ENCODE measurements around the gene LTB4R2.

GRCh38 chr14:24299255-24300191, 10.4 kb upstream of the LTB4R2 start, which contains the start of the genes DHRS1 and NOP9:
- TF ChIP-seq, protein P1, sequence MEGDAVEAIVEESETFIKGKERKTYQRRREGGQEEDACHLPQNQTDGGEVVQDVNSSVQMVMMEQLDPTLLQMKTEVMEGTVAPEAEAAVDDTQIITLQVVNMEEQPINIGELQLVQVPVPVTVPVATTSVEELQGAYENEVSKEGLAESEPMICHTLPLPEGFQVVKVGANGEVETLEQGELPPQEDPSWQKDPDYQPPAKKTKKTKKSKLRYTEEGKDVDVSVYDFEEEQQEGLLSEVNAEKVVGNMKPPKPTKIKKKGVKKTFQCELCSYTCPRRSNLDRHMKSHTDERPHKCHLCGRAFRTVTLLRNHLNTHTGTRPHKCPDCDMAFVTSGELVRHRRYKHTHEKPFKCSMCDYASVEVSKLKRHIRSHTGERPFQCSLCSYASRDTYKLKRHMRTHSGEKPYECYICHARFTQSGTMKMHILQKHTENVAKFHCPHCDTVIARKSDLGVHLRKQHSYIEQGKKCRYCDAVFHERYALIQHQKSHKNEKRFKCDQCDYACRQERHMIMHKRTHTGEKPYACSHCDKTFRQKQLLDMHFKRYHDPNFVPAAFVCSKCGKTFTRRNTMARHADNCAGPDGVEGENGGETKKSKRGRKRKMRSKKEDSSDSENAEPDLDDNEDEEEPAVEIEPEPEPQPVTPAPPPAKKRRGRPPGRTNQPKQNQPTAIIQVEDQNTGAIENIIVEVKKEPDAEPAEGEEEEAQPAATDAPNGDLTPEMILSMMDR (IDR thresholded peaks at IDR 0.05; ENCODE audit: low read depth, low read length), result no peak
- TF ChIP-seq EZH2phosphoT487 (IDR thresholded peaks at IDR 0.05; ENCODE audit: low read depth), result no peak
